ENCODE results near the gene DCAF5.

DCAF5 gene

DNA sequence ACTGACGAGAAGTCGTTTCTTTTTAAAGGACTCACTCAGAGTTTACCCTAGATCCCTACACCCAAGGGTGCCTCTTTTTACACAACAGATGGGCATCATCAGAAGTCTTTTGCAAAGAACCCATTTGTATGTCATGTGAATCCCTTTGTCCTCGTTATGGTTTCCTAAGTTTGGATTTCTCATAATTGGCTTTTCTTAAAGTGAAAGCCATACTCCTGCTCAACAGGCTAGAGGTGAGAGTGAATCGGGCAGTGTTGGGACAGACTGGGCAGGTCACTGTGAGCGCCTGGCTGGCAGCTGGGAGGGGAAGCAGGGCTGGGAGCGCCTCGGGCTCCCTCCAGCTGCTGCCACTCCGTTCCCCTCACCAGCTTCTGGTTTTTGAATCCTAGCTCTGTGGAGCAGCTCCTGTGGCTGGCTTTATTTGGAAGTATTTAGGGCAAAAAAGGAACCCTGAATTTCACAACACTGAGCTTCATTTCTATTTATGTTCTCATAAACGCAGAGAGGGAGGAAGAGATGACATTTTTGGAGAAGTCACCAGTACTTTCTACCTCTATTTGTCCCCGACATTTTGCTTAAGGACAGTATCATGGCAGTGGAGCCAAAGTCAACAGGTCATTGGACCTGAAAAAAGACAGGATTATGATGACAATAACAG, 110.0 kb downstream of the DCAF5 start:
- H3K9me3 ChIP-seq (ENCODE audit: insufficient read depth, low read depth, low read length): no peaks in the 10 kb centered on the region
- no peak overlapping the region for H3K9ac ChIP-seq (ENCODE audit: low read depth, low read length, poor library complexity, severe bottlenecking)
- H3K79me2 ChIP-seq (ENCODE audit: insufficient read depth, low read length): no peaks in the 10 kb centered on the region
- TF ChIP-seq, protein P1, sequence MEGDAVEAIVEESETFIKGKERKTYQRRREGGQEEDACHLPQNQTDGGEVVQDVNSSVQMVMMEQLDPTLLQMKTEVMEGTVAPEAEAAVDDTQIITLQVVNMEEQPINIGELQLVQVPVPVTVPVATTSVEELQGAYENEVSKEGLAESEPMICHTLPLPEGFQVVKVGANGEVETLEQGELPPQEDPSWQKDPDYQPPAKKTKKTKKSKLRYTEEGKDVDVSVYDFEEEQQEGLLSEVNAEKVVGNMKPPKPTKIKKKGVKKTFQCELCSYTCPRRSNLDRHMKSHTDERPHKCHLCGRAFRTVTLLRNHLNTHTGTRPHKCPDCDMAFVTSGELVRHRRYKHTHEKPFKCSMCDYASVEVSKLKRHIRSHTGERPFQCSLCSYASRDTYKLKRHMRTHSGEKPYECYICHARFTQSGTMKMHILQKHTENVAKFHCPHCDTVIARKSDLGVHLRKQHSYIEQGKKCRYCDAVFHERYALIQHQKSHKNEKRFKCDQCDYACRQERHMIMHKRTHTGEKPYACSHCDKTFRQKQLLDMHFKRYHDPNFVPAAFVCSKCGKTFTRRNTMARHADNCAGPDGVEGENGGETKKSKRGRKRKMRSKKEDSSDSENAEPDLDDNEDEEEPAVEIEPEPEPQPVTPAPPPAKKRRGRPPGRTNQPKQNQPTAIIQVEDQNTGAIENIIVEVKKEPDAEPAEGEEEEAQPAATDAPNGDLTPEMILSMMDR (conservative IDR thresholded peaks at IDR 0.05; ENCODE audit: low read length): no peak
- no peak for TF ChIP-seq EZH2phosphoT487 (IDR thresholded peaks at IDR 0.05; ENCODE audit: borderline replicate concordance)
- H3K4me2 ChIP-seq (ENCODE audit: low read depth, low read length, poor library complexity, severe bottlenecking): no peak overlapping the region
- H3K4me3 ChIP-seq (ENCODE audit: low read length, poor library complexity, severe bottlenecking): no peak overlapping the region
- no peaks in the 10 kb centered on the region for H3K4me1 ChIP-seq (ENCODE audit: insufficient read depth, low read length, poor library complexity, severe bottlenecking)
- no peaks in the 10 kb centered on the region for H4K20me1 ChIP-seq (ENCODE audit: insufficient read depth, low read length, poor library complexity, severe bottlenecking)
- no peaks in the 10 kb centered on the region for H3K27me3 ChIP-seq (ENCODE audit: insufficient read depth, low read length, poor library complexity, severe bottlenecking)
- H3F3A ChIP-seq (ENCODE audit: low read depth): no peaks in the 10 kb centered on the region
- H2AFZ ChIP-seq (ENCODE audit: low read length): no peak overlapping the region
- H3K36me3 ChIP-seq (ENCODE audit: insufficient read depth, low read length): no peaks in the 10 kb centered on the region
- H3K9me2 ChIP-seq (replicated peaks; ENCODE audit: low read depth, low read length): no peaks in the 10 kb centered on the region

DNA sequence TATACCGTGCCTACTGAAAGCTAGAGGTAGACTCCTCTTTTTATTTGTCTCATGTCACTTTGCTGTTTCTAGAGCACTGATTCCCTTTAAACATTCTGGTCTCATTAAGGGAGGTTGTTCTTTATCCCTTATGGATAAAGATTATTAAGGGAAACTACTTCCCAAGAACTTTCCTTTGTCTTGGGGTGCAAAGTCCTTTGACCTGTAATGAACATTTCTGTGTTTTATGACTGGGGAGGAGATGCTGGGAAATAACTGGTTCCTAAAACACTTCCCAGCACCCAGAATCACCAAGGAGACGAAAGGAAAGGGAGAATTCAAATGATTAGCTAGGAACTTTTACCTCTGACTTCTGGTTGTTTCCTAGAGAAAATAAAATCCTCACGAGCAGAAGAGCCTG, 110.6 kb downstream of the DCAF5 start:
- no peaks in the 10 kb centered on the region for H3K79me2 ChIP-seq (ENCODE audit: insufficient read depth, low read length)
- H3K27me3 ChIP-seq (ENCODE audit: insufficient read depth, low read length, poor library complexity, severe bottlenecking): no peaks in the 10 kb centered on the region
- no peak overlapping the region for H3K9ac ChIP-seq (ENCODE audit: low read depth, low read length, poor library complexity, severe bottlenecking)
- no peaks in the 10 kb centered on the region for H3K36me3 ChIP-seq (ENCODE audit: insufficient read depth, low read length)
- no peak overlapping the region for H3K4me2 ChIP-seq (ENCODE audit: low read depth, low read length, poor library complexity, severe bottlenecking)
- no peaks in the 10 kb centered on the region for H3K4me1 ChIP-seq (ENCODE audit: insufficient read depth, low read length, poor library complexity, severe bottlenecking)
- no peaks in the 10 kb centered on the region for H3K9me2 ChIP-seq (replicated peaks; ENCODE audit: low read depth, low read length)
- no peak overlapping the region for H2AFZ ChIP-seq (ENCODE audit: low read length)
- H3F3A ChIP-seq (ENCODE audit: low read depth): no peaks in the 10 kb centered on the region
- TF ChIP-seq, protein P1 (conservative IDR thresholded peaks at IDR 0.05; ENCODE audit: low read length): no peak
- no peak for TF ChIP-seq EZH2phosphoT487 (IDR thresholded peaks at IDR 0.05; ENCODE audit: borderline replicate concordance)
- no peaks in the 10 kb centered on the region for H3K9me3 ChIP-seq (ENCODE audit: insufficient read depth, low read depth, low read length)
- no peak overlapping the region for H3K4me3 ChIP-seq (ENCODE audit: low read length, poor library complexity, severe bottlenecking)
- H4K20me1 ChIP-seq (ENCODE audit: insufficient read depth, low read length, poor library complexity, severe bottlenecking): no peaks in the 10 kb centered on the region

DNA sequence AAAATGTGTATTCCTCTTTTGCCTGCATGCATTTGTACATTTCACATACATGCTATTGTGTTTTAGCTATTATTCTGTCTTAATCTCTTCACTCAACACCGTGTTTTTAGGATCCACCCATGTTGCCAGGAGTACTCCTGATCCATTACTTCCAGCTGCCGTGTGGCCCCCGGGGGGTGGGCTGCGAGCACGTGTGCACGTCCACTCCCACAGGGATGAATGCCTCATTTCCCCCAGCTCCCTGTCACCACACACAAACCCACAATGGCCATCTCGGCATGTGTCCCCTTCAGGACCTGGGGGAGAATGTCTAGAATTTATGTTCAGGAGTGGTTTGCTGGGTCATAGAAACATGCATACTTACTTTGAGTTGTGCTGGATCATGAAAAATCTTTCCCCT, 111.1 kb downstream of the DCAF5 start:
- Histone ChIP-seq H3K4me1 (ENCODE audit: insufficient read depth, low read length, poor library complexity, severe bottlenecking) (no peaks in the 10 kb centered on the region), H3K79me2 (ENCODE audit: insufficient read depth, low read length) (no peaks in the 10 kb centered on the region), H3K4me2 (ENCODE audit: low read depth, low read length, poor library complexity, severe bottlenecking) (no peak overlapping the region), H3K9me3 (ENCODE audit: insufficient read depth, low read depth, low read length) (no peaks in the 10 kb centered on the region), H3K36me3 (ENCODE audit: insufficient read depth, low read length) (no peaks in the 10 kb centered on the region), H3K9ac (ENCODE audit: low read depth, low read length, poor library complexity, severe bottlenecking) (no peak overlapping the region), H3K4me3 (ENCODE audit: low read length, poor library complexity, severe bottlenecking) (no peak overlapping the region), H2AFZ (ENCODE audit: low read length) (no peak overlapping the region), H3K27me3 (ENCODE audit: insufficient read depth, low read length, poor library complexity, severe bottlenecking) (no peaks in the 10 kb centered on the region), H4K20me1 (ENCODE audit: insufficient read depth, low read length, poor library complexity, severe bottlenecking) (no peaks in the 10 kb centered on the region), H3K9me2 (replicated peaks; ENCODE audit: low read depth, low read length) (no peaks in the 10 kb centered on the region), H3F3A (ENCODE audit: low read depth) (no peaks in the 10 kb centered on the region)
- no peak for TF ChIP-seq EZH2phosphoT487 (IDR thresholded peaks at IDR 0.05; ENCODE audit: borderline replicate concordance)
- TF ChIP-seq, protein P1 (conservative IDR thresholded peaks at IDR 0.05; ENCODE audit: low read length): no peak
